Keratinocyte (primary cell): Measurements from ENCODE around the gene BSDC1. TPM values are rescaled to one million over a fixed set of nuclear protein-coding genes. Genes with fewer than 3 reads are reported as not detected.

ENCODE experiments used
- DNase-seq: peaks from one replicate; pipeline ENCODE4 v3.0.0-alpha.2; 2011; ENCODE audit warnings: low read depth, missing footprints, low spot score
- FAIRE-seq: peaks from 2 replicates; lab custom pipeline; 2011; peaks lifted over from hg19 to GRCh38; lab: Jason Lieb, UNC
- H2AFZ ChIP-seq: 2 replicates; pipeline ENCODE4 v1.6.0; 2012; ENCODE audit warnings: low read length, control low read depth, inconsistent platforms; ENCODE audit not compliant: control insufficient read depth
- H3K27ac ChIP-seq: 2 replicates; pipeline ENCODE4 v1.5.1; 2011; ENCODE audit warnings: low read length; ENCODE audit not compliant: control insufficient read depth, insufficient read depth
- H3K27me3 ChIP-seq: 3 replicates; pipeline ENCODE4 v1.6.0; 2011; ENCODE audit warnings: low read length; ENCODE audit not compliant: control insufficient read depth, insufficient read depth; ENCODE audit errors: extremely low read depth
- H3K36me3 ChIP-seq, 2 experiments: 2 replicates in 1 of 2; 3 replicates in 1 of 2; pipeline ENCODE4 v1.5.1; 2011; ENCODE audit warnings: low read length in 2 of 2, mild to moderate bottlenecking in 1 of 2; ENCODE audit not compliant: control insufficient read depth in 2 of 2, insufficient read depth in 2 of 2; ENCODE audit errors: extremely low read depth in 1 of 2
- H3K4me1 ChIP-seq: 3 replicates; pipeline ENCODE4 v1.5.1; 2011; ENCODE audit warnings: low read length; ENCODE audit not compliant: control insufficient read depth, insufficient read depth; ENCODE audit errors: extremely low read depth
- H3K4me2 ChIP-seq: 3 replicates; pipeline ENCODE4 v1.6.0; 2011; ENCODE audit warnings: low read depth, low read length; ENCODE audit not compliant: control insufficient read depth, insufficient read depth; ENCODE audit errors: extremely low read depth
- H3K4me3 ChIP-seq, 3 experiments: fragments of 200-600 bp in 1 of 3; sonication (generic) in 1 of 3; 2 replicates in 2 of 3; 3 replicates in 1 of 3; pipeline ENCODE4 v1.5.1; 2011 to 2016; ENCODE audit warnings: low read length in 3 of 3, mild to moderate bottlenecking in 3 of 3, control low read depth in 2 of 3, inconsistent platforms in 1 of 3, low read depth in 1 of 3, mixed read lengths in 1 of 3, mixed run types in 1 of 3, moderate library complexity in 1 of 3; ENCODE audit not compliant: control insufficient read depth in 2 of 3, insufficient read depth in 2 of 3; ENCODE audit errors: extremely low read depth in 1 of 3
- H3K79me2 ChIP-seq: 2 replicates; pipeline ENCODE4 v1.6.0; 2012; ENCODE audit warnings: low read length; ENCODE audit not compliant: control insufficient read depth, insufficient read depth
- H3K9ac ChIP-seq: 3 replicates; pipeline ENCODE4 v1.6.0; 2011; ENCODE audit warnings: low read length; ENCODE audit not compliant: control insufficient read depth, insufficient read depth; ENCODE audit errors: extremely low read depth
- H3K9me1 ChIP-seq: 3 replicates; pipeline ENCODE4 v1.6.0; 2011; ENCODE audit warnings: low read length; ENCODE audit not compliant: control insufficient read depth, insufficient read depth; ENCODE audit errors: extremely low read depth
- H3K9me3 ChIP-seq: 2 replicates; pipeline ENCODE4 v1.5.1; 2012; ENCODE audit warnings: low read depth, low read length; ENCODE audit not compliant: control insufficient read depth
- H4K20me1 ChIP-seq: 3 replicates; pipeline ENCODE4 v1.6.0; 2011; ENCODE audit warnings: low read length; ENCODE audit not compliant: control insufficient read depth, insufficient read depth; ENCODE audit errors: extremely low read depth
- CTCF ChIP-seq, 3 experiments: IDR thresholded peaks in 1 of 3; conservative IDR thresholded peaks in 1 of 3; optimal IDR thresholded peaks in 1 of 3; 2 replicates in 2 of 3; 3 replicates in 1 of 3; pipeline versions ENCODE3 to v1.5.1; 2011; ENCODE audit warnings: low read length in 3 of 3, mild to moderate bottlenecking in 3 of 3, moderate library complexity in 2 of 3, control low read depth in 1 of 3, inconsistent platforms in 1 of 3; ENCODE audit not compliant: insufficient read depth in 2 of 3; ENCODE audit errors: extremely low read depth in 1 of 3
- EZH2 ChIP-seq: IDR thresholded peaks from one replicate; pipeline ENCODE4 v1.6.1; 2012; ENCODE audit warnings: inconsistent platforms, mild to moderate bottlenecking, low read length, moderate library complexity
- dilution Hi-C: fragments of 300-500 bp; cut with MboI; formaldehyde crosslinking; loops from one replicate; pipeline ENCODE4 v1.7.0; 2020; ENCODE audit warnings: low sequenced_read_pairs; ENCODE audit not compliant: extremely low pct_ligation_motif_present
- polyA plus RNA-seq, 5 experiments: library from polyadenylated mRNA; depleted of rRNA in 3 of 5; stranded (reverse) in 3 of 5; stranded (forward) in 1 of 5; unstranded in 1 of 5; fragments of >200 nt; gene quantifications; 1 replicate in 1 of 5; 2 replicates in 3 of 5; 3 replicates in 1 of 5; pipeline versions ENCODE4 v1.2.1 to v1.2.3, GENCODE V29; 2011 to 2012; ENCODE audit warnings: missing spikeins in 2 of 5, low read depth in 1 of 5, low replicate concordance in 1 of 5

Gene BSDC1
- polyA plus RNA-seq, 1 donor (not counting 4 experiments of a cell fraction or from before 2014, with no cell fraction given) = 38.1 TPM

DNA sequence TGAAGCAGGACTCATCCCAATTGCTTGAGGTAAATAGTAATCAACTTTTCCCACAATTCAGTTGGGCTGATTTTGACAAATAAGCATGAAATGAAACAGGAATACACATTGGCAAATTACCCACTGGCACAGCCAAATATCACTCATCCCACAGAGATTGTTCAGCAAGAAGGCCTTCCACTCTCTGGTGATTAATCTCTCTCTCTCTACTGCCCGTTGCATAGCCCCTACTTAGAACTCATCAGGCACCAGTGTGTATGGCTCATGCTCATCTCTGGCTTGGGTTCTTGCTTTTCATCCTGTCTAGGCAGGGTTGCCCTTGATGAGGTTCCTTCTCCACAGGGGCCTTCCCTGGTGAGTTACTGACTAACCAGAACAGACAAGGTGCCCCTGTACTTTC lies 1.1 kb downstream of the BSDC1 start:
- no peak for FAIRE-seq
- no peaks in the 10 kb centered on the region for H3K9me1 ChIP-seq
- H4K20me1 ChIP-seq = no peaks in the 10 kb centered on the region
- peaks cover 27% of the 10 kb centered on the region for H3K79me2 ChIP-seq
- peaks cover 9% of the 10 kb centered on the region for H3K4me1 ChIP-seq
- peak overlapping the region; percentile 100 for H3K4me2 ChIP-seq
- peak overlapping the region; percentile 88 to 98 (median 93) for H3K4me3 ChIP-seq
- peak overlapping the region; percentile 99 for H3K9ac ChIP-seq
- H3K27me3 ChIP-seq = no peaks in the 10 kb centered on the region
- peaks cover 13 to 20% of the 10 kb centered on the region in 2 experiments for H3K36me3 ChIP-seq
- dilution Hi-C loops = no loop called here
- peak overlapping the region; percentile 96 for H3K27ac ChIP-seq
- DNase-seq = no peak
- TF ChIP-seq EZH2 (no peak), CTCF (optimal IDR thresholded peaks at IDR 0.05 in 1 of 3, IDR thresholded peaks at IDR 0.05 in 1 of 3, conservative IDR thresholded peaks at IDR 0.05 in 1 of 3; ENCODE audit: extremely low read depth in 1 of 3, insufficient read depth in 2 of 3, low read length in 3 of 3) (no peak)
- no peaks in the 10 kb centered on the region for H3K9me3 ChIP-seq
- H2AFZ ChIP-seq = no peak overlapping the region

GRCh38 chr1:32392325-32392724 lies 1.9 kb downstream of the BSDC1 start:
- Histone ChIP-seq H3K36me3 (peaks cover 17 to 26% of the 10 kb centered on the region in 2 experiments), H3K9ac (no peak overlapping the region), H3K9me1 (no peaks in the 10 kb centered on the region), H3K4me3 (no peak overlapping the region), H3K27ac (no peak overlapping the region), H2AFZ (no peak overlapping the region), H3K4me1 (peaks cover 9% of the 10 kb centered on the region), H3K9me3 (no peaks in the 10 kb centered on the region), H3K4me2 (no peak overlapping the region), H4K20me1 (no peaks in the 10 kb centered on the region), H3K79me2 (peaks cover 27% of the 10 kb centered on the region), H3K27me3 (no peaks in the 10 kb centered on the region)
- dilution Hi-C loops = no loop called here
- no peak for DNase-seq
- no peak for TF ChIP-seq CTCF (optimal IDR thresholded peaks at IDR 0.05 in 1 of 3, IDR thresholded peaks at IDR 0.05 in 1 of 3, conservative IDR thresholded peaks at IDR 0.05 in 1 of 3; ENCODE audit: extremely low read depth in 1 of 3, insufficient read depth in 2 of 3, low read length in 3 of 3)
- TF ChIP-seq EZH2 = no peak
- no peak for FAIRE-seq
